GM23248 (cell line): ENCODE results near the gene FAM20C. TPM values are rescaled to one million over a fixed set of nuclear protein-coding genes. Genes with fewer than 3 reads are reported as not detected.

ENCODE experiments used
- DNase-seq: peaks from one replicate; pipeline ENCODE4 v3.0.0-alpha.2; 2015
- H2AFZ ChIP-seq: fragments of 200-600 bp; sonication (generic); 2 replicates; pipeline ENCODE4 v1.6.1; 2016; ENCODE audit warnings: antibody characterized with exemption
- H3F3A ChIP-seq: fragments of 200-600 bp; sonication (generic); 2 replicates; pipeline ENCODE4 v1.6.1; 2016; ENCODE audit warnings: mild to moderate bottlenecking, antibody characterized with exemption, mixed run types; ENCODE audit not compliant: insufficient read depth
- H3K27ac ChIP-seq: fragments of 200-600 bp; sonication (generic); 2 replicates; pipeline ENCODE4 v1.5.1; 2016; ENCODE audit warnings: mild to moderate bottlenecking
- H3K27me3 ChIP-seq: fragments of 200-600 bp; sonication (generic); replicated peaks from 2 replicates; pipeline ENCODE4 v1.6.1; 2016; ENCODE audit warnings: mild to moderate bottlenecking; ENCODE audit not compliant: insufficient read depth
- H3K36me3 ChIP-seq: fragments of 200-600 bp; sonication (generic); 2 replicates; pipeline ENCODE4 v1.6.1; 2016; ENCODE audit warnings: low read depth, mild to moderate bottlenecking
- H3K4me1 ChIP-seq: fragments of 200-600 bp; sonication (generic); 2 replicates; pipeline ENCODE4 v1.6.1; 2016; ENCODE audit warnings: mild to moderate bottlenecking; ENCODE audit not compliant: insufficient read depth
- H3K4me2 ChIP-seq: fragments of 200-600 bp; sonication (generic); one replicate; pipeline ENCODE4 v1.6.1; 2016; ENCODE audit warnings: mild to moderate bottlenecking; ENCODE audit not compliant: unreplicated experiment
- H3K4me3 ChIP-seq: fragments of 200-600 bp; sonication (generic); 2 replicates; pipeline ENCODE4 v1.5.1; 2016; ENCODE audit warnings: mild to moderate bottlenecking
- H3K79me2 ChIP-seq: fragments of 200-600 bp; sonication (generic); 2 replicates; pipeline ENCODE4 v1.6.1; 2016; ENCODE audit warnings: mild to moderate bottlenecking; ENCODE audit not compliant: insufficient read depth
- H3K9ac ChIP-seq: fragments of 200-600 bp; sonication (generic); 2 replicates; pipeline ENCODE4 v1.6.1; 2016; ENCODE audit warnings: mild to moderate bottlenecking
- H3K9me2 ChIP-seq: fragments of 200-600 bp; sonication (generic); 2 replicates; pipeline ENCODE4 v1.6.1; 2016; ENCODE audit warnings: mixed run types, mild to moderate bottlenecking, moderate library complexity; ENCODE audit not compliant: insufficient read depth
- H3K9me3 ChIP-seq: fragments of 200-600 bp; sonication (generic); one replicate; pipeline ENCODE4 v1.6.1; 2017; ENCODE audit warnings: low read depth
- H4K20me1 ChIP-seq: fragments of 200-600 bp; sonication (generic); 2 replicates; pipeline ENCODE4 v1.6.0; 2016; ENCODE audit not compliant: insufficient read depth
- EZH2 ChIP-seq: fragments of 200-600 bp; sonication (generic); IDR thresholded peaks from 2 replicates; pipeline ENCODE4 v1.6.1; 2018; ENCODE audit warnings: antibody characterized with exemption, mild to moderate bottlenecking; ENCODE audit not compliant: insufficient read depth, poor library complexity, severe bottlenecking
- EZH2phosphoT487 ChIP-seq: fragments of 200-600 bp; sonication (generic); IDR thresholded peaks from 2 replicates; pipeline ENCODE4 v1.6.1; 2018; ENCODE audit warnings: antibody characterized with exemption, moderate library complexity, mild to moderate bottlenecking, low read depth; ENCODE audit not compliant: insufficient read depth
- WGBS, 2 experiments: methylation state at CpG; one replicate each; pipeline ENCODE4 v1.1.6; 2015 to 2017; ENCODE audit warnings: low lambda C conversion rate in 2 of 2, low coverage in 1 of 2; ENCODE audit errors: missing lambda C conversion rate in 2 of 2; 5-methylcytosine and 5-hydroxymethylcytosine counted together
- in situ Hi-C: fragments of 300-500 bp; cut with MboI; formaldehyde crosslinking; loops from 2 replicates; pipeline ENCODE4 v1.15.0; 2020
- polyA plus RNA-seq: library from polyadenylated mRNA; unstranded; fragments of >200 nt; fragmentation: Nextera tagmentation; extraction: Ambion mirVana; gene quantifications from 2 replicates; pipeline ENCODE4 v1.2.1, GENCODE V29; 2016
- total RNA-seq: library from RNA; depleted of rRNA; stranded (reverse); fragments of >200 nt; shearing (Covaris generic); gene quantifications from 2 replicates; pipeline ENCODE4 v1.2.3, GENCODE V29; 2014

FAM20C gene
- total and polyA plus RNA-seq, 2 experiments from 2014 or later, result 13.5 to 63.8 TPM

DNA sequence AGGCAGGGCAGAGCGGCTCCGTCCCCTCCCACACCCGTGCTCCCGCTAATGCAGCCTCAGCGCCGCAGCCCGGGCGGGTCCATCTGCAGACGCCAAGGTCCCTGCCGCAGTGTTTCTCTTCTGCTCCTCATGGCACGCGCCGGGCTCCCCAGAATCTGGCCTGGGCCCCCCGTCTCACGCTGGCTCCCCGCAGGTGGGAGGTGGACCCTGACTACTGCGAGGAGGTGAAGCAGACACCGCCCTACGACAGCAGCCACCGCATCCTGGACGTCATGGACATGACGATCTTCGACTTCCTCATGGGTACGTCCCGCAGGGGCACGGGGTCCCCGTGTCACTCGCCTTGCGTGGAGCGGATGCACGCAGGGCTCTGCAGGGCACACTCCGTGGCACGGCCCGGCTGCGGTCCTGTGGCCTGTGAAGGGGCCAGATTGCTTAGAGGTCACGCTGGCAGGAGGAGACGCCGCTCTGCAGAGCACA is 64.1 kb downstream of the FAM20C start:
- Histone ChIP-seq H2AFZ (no peak overlapping the region), H3K9me2 (no peaks in the 10 kb centered on the region), H3K9ac (no peak overlapping the region), H3K79me2 (no peaks in the 10 kb centered on the region), H3F3A (peaks cover 4% of the 10 kb centered on the region; the same call in 1 of the 2 replicates), H3K27me3 (no peaks in the 10 kb centered on the region), H3K4me3 (no peak overlapping the region), H3K4me1 (no peaks in the 10 kb centered on the region), H4K20me1 (no peaks in the 10 kb centered on the region), H3K36me3 (peaks cover 28% of the 10 kb centered on the region; the same call in 1 of the 2 replicates), H3K9me3 (no peaks in the 10 kb centered on the region), H3K27ac (no peak overlapping the region), H3K4me2 (no peak overlapping the region)
- in situ Hi-C loops, result no loop called here
- no peak for DNase-seq
- WGBS, 2 experiments, result 97 to 98% methylated on average over 30 to 38 of the region's 38 CpGs
- TF ChIP-seq EZH2phosphoT487 (no peak), EZH2 (no peak)

DNA sequence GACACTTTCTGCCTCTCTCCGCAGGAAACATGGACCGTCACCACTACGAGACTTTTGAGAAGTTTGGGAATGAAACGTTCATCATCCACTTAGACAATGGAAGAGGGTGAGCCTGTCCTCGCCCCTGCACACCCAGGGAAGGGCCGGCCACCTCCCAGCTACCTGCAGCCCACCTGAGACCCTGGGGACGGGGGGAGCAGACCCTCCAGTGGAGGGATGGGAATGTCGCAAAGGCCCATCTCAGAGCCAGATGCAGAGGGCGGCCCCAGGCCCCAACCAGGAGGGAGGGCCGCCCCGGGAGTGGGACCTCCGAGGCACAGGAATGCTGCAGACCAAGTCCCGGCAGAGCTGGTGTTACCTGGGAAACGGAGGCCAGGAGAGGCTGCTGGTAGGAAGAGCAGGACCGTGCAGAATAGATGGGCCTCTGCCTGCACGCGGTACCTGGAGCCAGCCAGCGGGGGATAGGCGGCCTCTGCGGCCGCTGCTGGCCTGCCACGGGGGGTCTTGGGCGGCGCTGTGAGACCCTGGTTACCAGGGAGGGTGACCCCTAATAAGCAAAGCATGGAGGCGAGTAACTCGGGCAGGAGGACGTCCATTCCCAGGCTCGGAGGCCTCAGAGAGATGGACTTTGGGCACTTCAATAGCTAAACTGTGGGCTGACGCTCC is 64.7 kb downstream of the FAM20C start:
- TF ChIP-seq EZH2phosphoT487 (no peak), EZH2 (no peak)
- in situ Hi-C loops, result no loop called here
- Histone ChIP-seq H2AFZ (no peak overlapping the region), H3K9me3 (no peaks in the 10 kb centered on the region), H3K79me2 (no peaks in the 10 kb centered on the region), H4K20me1 (no peaks in the 10 kb centered on the region), H3K4me3 (no peak overlapping the region), H3K36me3 (peaks cover 26% of the 10 kb centered on the region; the same call in 1 of the 2 replicates), H3K27ac (no peak overlapping the region), H3K9me2 (no peaks in the 10 kb centered on the region), H3K27me3 (no peaks in the 10 kb centered on the region), H3K4me2 (no peak overlapping the region), H3F3A (peaks cover 10% of the 10 kb centered on the region; the same call in 1 of the 2 replicates), H3K4me1 (no peaks in the 10 kb centered on the region), H3K9ac (no peak overlapping the region)
- no peak for DNase-seq
- WGBS, 2 experiments, result 90 to 93% methylated on average over 27 to 29 of the region's 29 CpGs

DNA sequence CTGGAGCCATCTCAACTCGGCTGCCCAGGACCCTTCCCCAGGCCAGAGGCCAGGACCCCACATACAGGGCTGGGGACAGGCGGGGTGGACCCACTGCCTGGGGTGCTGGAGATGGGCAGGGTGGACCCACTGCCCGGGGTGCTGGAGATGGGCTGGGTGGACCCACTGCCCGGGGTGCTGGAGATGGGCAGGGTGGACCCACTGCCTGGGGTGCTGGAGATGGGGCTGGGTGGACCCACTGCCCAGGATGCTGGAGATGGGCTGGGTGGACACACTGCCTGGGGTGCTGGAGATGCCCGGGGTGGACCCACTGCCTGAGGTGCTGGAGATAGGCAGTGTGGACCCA is 65.2 kb downstream of the FAM20C start:
- WGBS, 2 experiments, result 59 to 100% methylated on average over 2 to 5 of the region's 5 CpGs
- H3K27ac ChIP-seq, result no peak overlapping the region
- H3K4me2 ChIP-seq, result no peak overlapping the region
- H3K36me3 ChIP-seq, result peaks cover 26% of the 10 kb centered on the region; the same call in 1 of the 2 replicates
- H2AFZ ChIP-seq, result no peak overlapping the region
- H4K20me1 ChIP-seq, result no peaks in the 10 kb centered on the region
- H3K4me1 ChIP-seq, result no peaks in the 10 kb centered on the region
- peaks cover 15% of the 10 kb centered on the region for H3F3A ChIP-seq
- no peaks in the 10 kb centered on the region for H3K27me3 ChIP-seq
- no peak overlapping the region for H3K9ac ChIP-seq
- no peak for TF ChIP-seq EZH2phosphoT487
- TF ChIP-seq EZH2, result no peak
- no peak for DNase-seq
- in situ Hi-C loops, result no loop called here
- no peaks in the 10 kb centered on the region for H3K79me2 ChIP-seq
- H3K9me2 ChIP-seq, result no peaks in the 10 kb centered on the region
- H3K4me3 ChIP-seq, result no peak overlapping the region
- H3K9me3 ChIP-seq, result no peaks in the 10 kb centered on the region

DNA sequence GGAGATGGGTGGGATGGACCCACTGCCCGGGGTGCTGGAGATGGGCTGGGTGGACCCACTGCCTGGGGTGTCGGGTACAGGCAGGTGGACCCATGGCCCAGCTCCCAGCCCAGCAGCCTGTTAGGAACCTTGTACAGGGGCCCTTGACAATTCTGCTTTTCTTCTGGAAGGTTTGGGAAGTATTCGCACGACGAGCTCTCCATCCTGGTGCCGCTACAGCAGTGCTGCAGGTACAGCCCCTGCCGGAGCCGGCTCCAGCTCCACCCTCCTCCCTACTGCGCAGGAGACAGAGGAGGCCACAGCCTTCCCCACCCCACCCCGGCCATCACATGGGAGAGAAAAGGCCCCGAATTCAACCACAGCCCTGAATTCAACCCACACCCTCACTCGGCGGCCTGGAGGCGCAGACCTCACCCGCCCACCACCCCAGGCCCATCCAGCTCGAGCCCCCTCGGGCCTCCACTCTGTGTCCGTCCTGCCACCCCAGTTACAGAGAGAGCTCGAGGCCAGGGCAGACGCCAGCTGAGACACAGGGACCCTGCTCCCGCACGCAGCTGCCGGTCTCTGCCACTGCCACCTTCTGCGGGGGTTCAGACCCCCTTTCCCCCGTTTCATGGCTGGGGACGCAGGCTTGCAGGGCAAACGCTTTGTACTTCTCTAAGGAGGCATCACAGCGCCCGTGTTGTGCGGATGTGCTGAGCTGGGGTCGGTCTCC is 66.3 kb downstream of the FAM20C start:
- WGBS, 2 experiments, result 94 to 98% methylated on average over 25 to 31 of the region's 31 CpGs
- no peaks in the 10 kb centered on the region for H3K9me3 ChIP-seq
- H3K4me3 ChIP-seq, result no peak overlapping the region
- H3K9me2 ChIP-seq, result no peaks in the 10 kb centered on the region
- in situ Hi-C loops, result no loop called here
- DNase-seq, result no peak
- H3K4me2 ChIP-seq, result no peak overlapping the region
- no peak overlapping the region for H2AFZ ChIP-seq
- H3K36me3 ChIP-seq, result peaks cover 22% of the 10 kb centered on the region; the same call in 1 of the 2 replicates
- no peaks in the 10 kb centered on the region for H4K20me1 ChIP-seq
- peaks cover 16% of the 10 kb centered on the region for H3F3A ChIP-seq
- no peaks in the 10 kb centered on the region for H3K4me1 ChIP-seq
- H3K79me2 ChIP-seq, result no peaks in the 10 kb centered on the region
- H3K27ac ChIP-seq, result no peak overlapping the region
- H3K27me3 ChIP-seq, result no peaks in the 10 kb centered on the region
- H3K9ac ChIP-seq, result no peak overlapping the region
- TF ChIP-seq EZH2phosphoT487, result no peak
- TF ChIP-seq EZH2, result no peak
